ENCODE data around the gene STARD13.

DNA sequence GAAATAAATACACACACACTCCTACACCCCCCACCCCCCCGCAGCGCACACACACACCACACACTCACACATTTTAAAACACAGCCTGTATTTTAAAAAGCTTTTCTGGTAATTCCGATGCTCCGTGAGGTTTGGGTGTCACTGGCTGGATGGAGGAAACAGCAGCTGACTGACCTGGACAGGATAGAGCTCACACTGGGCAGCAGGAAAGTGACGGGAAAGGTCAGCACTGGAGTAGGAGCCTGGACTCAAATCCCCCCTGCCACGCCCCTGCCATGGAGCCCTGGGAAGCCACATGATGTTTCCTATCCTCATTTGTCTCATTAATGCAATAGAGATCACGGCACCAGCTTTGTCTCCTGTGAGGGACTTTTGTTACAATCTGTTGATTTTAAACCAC lies 49.3 kb upstream of the STARD13 start:
- TF ChIP-seq, protein P1, sequence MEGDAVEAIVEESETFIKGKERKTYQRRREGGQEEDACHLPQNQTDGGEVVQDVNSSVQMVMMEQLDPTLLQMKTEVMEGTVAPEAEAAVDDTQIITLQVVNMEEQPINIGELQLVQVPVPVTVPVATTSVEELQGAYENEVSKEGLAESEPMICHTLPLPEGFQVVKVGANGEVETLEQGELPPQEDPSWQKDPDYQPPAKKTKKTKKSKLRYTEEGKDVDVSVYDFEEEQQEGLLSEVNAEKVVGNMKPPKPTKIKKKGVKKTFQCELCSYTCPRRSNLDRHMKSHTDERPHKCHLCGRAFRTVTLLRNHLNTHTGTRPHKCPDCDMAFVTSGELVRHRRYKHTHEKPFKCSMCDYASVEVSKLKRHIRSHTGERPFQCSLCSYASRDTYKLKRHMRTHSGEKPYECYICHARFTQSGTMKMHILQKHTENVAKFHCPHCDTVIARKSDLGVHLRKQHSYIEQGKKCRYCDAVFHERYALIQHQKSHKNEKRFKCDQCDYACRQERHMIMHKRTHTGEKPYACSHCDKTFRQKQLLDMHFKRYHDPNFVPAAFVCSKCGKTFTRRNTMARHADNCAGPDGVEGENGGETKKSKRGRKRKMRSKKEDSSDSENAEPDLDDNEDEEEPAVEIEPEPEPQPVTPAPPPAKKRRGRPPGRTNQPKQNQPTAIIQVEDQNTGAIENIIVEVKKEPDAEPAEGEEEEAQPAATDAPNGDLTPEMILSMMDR (conservative IDR thresholded peaks at IDR 0.05; ENCODE audit: low read length): no peak
- no peak for TF ChIP-seq EZH2phosphoT487 (IDR thresholded peaks at IDR 0.05; ENCODE audit: borderline replicate concordance, low read depth, low read length)

Measured in OCI-LY7 (cell line).